ENCODE results near the gene VPS33A. TPM values are rescaled to one million over a fixed set of nuclear protein-coding genes. Genes with fewer than 3 reads are reported as not detected.

Gene VPS33A
- total RNA-seq, 1 donor from 2014 or later: 33.2 TPM

GRCh38 chr12:122215771-122216170 lies 50.5 kb downstream of the VPS33A start:
- no peak for DNase-seq
- TF ChIP-seq, protein P1, sequence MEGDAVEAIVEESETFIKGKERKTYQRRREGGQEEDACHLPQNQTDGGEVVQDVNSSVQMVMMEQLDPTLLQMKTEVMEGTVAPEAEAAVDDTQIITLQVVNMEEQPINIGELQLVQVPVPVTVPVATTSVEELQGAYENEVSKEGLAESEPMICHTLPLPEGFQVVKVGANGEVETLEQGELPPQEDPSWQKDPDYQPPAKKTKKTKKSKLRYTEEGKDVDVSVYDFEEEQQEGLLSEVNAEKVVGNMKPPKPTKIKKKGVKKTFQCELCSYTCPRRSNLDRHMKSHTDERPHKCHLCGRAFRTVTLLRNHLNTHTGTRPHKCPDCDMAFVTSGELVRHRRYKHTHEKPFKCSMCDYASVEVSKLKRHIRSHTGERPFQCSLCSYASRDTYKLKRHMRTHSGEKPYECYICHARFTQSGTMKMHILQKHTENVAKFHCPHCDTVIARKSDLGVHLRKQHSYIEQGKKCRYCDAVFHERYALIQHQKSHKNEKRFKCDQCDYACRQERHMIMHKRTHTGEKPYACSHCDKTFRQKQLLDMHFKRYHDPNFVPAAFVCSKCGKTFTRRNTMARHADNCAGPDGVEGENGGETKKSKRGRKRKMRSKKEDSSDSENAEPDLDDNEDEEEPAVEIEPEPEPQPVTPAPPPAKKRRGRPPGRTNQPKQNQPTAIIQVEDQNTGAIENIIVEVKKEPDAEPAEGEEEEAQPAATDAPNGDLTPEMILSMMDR (IDR thresholded peaks at IDR 0.05): no peak
- POLR2A ChIA-PET: interaction anchor here (1.1 to 1.6 kb wide), 2 partner anchors 10 kb away, joined by 3 to 4 read pairs; partner anchors contain the start of gene DIABLO
- intact Hi-C loops (cut with micrococcal nuclease): no loop called here
- ATAC-seq (ENCODE audit: low read depth): no peak
- CTCF ChIA-PET: interaction anchor here (1.5 kb wide), 1 partner anchor 140 kb away, joined by 4 read pairs; no protein-coding TSS in a partner anchor
- Mint-ChIP-seq H3K4me1 (no peaks in the 10 kb centered on the region), H3K36me3 (ENCODE audit: low read depth) (peaks cover 73% of the 10 kb centered on the region), H3K4me3 (no peak overlapping the region), H3K27me3 (no peaks in the 10 kb centered on the region), H3K27ac (no peak overlapping the region), H3K9me3 (no peaks in the 10 kb centered on the region)

DNA sequence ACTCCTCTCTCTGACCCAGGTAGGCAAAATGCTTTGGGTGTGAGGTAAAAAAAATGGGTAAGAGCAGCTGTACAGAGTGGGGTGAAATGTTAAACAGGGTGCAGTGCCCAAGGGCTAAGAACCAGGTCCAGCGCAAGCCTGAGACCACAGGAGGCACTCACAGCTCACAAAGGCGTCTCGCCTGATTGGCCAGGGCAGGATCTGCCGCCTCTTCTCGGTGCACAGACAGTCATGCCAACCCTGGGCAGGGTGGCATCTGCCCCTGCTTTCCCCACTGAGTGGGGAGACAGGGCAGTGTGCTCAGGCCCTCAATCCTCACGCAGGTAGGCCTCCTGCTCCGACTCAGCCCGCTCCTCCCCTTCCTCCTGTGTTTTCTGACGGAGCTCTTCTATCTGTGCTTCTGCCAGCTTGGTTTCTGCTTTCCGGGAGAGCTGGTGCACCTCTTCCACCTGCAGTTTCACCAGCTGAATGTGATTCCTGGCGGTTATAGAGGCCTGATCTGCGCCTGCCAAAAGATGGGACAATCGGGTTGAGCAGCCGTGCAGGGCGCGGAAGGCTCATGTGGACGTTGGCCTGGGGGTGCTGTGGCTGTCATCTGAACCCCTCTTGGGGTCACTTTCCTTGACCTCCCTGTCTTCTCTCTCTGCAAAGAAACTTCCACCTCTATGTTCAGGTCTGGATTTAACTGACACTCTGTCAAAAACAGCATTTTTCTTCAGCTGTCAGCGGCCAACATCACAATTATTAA lies 58.0 kb downstream of the VPS33A start:
- H3K36me3 Mint-ChIP-seq (ENCODE audit: low read depth): peaks cover 51% of the 10 kb centered on the region
- no peak overlapping the region for H3K27ac Mint-ChIP-seq
- TF ChIP-seq, protein P1 (IDR thresholded peaks at IDR 0.05): no peak
- peaks cover 4% of the 10 kb centered on the region for H3K4me1 Mint-ChIP-seq
- CTCF ChIA-PET: no interaction called here
- DNase-seq (no peak), ATAC-seq (ENCODE audit: low read depth) (no peak)
- POLR2A ChIA-PET: interaction anchor here (0.6 kb wide), 1 partner anchor 451 kb away, joined by 5 read pairs; no protein-coding TSS in a partner anchor
- no peak overlapping the region for H3K4me3 Mint-ChIP-seq
- H3K9me3 Mint-ChIP-seq: no peaks in the 10 kb centered on the region
- peaks cover 4% of the 10 kb centered on the region for H3K27me3 Mint-ChIP-seq
- intact Hi-C loops (cut with micrococcal nuclease): no loop called here

GRCh38 chr12:122207391-122207790 lies 58.9 kb downstream of the VPS33A start:
- intact Hi-C loops (cut with micrococcal nuclease): no loop called here
- H3K9me3 Mint-ChIP-seq: no peaks in the 10 kb centered on the region
- peaks cover 7% of the 10 kb centered on the region for H3K4me1 Mint-ChIP-seq
- peaks cover 6% of the 10 kb centered on the region for H3K27me3 Mint-ChIP-seq
- DNase-seq (no peak), ATAC-seq (ENCODE audit: low read depth) (no peak)
- ChIA-PET POLR2A (interaction anchor here (0.6 kb wide), 1 partner anchor 116 kb away, joined by 4 read pairs; no protein-coding TSS in a partner anchor), CTCF (no interaction called here)
- TF ChIP-seq, protein P1 (IDR thresholded peaks at IDR 0.05): no peak
- H3K27ac Mint-ChIP-seq: no peak overlapping the region
- peaks cover 43% of the 10 kb centered on the region for H3K36me3 Mint-ChIP-seq (ENCODE audit: low read depth)
- no peak overlapping the region for H3K4me3 Mint-ChIP-seq

DNA sequence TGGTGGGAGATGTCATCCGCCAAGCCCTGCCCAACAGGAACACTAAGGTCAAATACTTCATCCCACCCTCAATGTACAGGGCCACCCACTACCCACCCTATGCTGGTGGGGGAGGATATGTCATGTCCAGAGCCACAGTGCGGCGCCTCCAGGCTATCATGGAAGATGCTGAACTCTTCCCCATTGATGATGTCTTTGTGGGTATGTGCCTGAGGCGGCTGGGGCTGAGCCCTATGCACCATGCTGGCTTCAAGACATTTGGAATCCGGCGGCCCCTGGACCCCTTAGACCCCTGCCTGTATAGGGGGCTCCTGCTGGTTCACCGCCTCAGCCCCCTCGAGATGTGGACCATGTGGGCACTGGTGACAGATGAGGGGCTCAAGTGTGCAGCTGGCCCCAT lies 59.3 kb downstream of the VPS33A start:
- POLR2A ChIA-PET: no interaction called here
- Mint-ChIP-seq H3K27ac (no peak overlapping the region), H3K27me3 (peaks cover 6% of the 10 kb centered on the region), H3K4me1 (peaks cover 7% of the 10 kb centered on the region), H3K36me3 (ENCODE audit: low read depth) (peaks cover 39% of the 10 kb centered on the region), H3K4me3 (no peak overlapping the region), H3K9me3 (no peaks in the 10 kb centered on the region)
- intact Hi-C loops (cut with micrococcal nuclease): no loop called here
- CTCF ChIA-PET: no interaction called here
- TF ChIP-seq, protein P1 (IDR thresholded peaks at IDR 0.05): no peak
- ATAC-seq (ENCODE audit: low read depth) (no peak), DNase-seq (no peak)

- POLR2A ChIA-PET: no interaction called here
- H3K9me3 Mint-ChIP-seq: no peaks in the 10 kb centered on the region
- H3K4me3 Mint-ChIP-seq: no peak overlapping the region
- TF ChIP-seq, protein P1 (IDR thresholded peaks at IDR 0.05): no peak
- CTCF ChIA-PET: no interaction called here
- DNase-seq: no peak
- H3K27ac Mint-ChIP-seq: no peak overlapping the region
- intact Hi-C loops (cut with micrococcal nuclease): no loop called here
- peaks cover 7% of the 10 kb centered on the region for H3K4me1 Mint-ChIP-seq
- ATAC-seq (ENCODE audit: low read depth): no peak
- peaks cover 33% of the 10 kb centered on the region for H3K36me3 Mint-ChIP-seq (ENCODE audit: low read depth)
- H3K27me3 Mint-ChIP-seq: peaks cover 11% of the 10 kb centered on the region
These were observed 60.0 kb downstream of the VPS33A start for GRCh38 chr12:122206111-122206881.

Measured in activated B cell treated with CpG ODN at 0.5 μM for 24 hours (primary cell).